HuH-7 (cell line): ENCODE data around the gene KLHDC3.
"Not testable (repeated sequence)": the region's sequence is repeated elsewhere in the genome, so short reads cannot be mapped to it uniquely, and the experiment has no call there.

Experiments
- DNase-seq: peaks from one replicate; pipeline ENCODE4 v3.0.0; 2011; ENCODE audit warnings: low spot score

The KLHDC3 gene

DNA sequence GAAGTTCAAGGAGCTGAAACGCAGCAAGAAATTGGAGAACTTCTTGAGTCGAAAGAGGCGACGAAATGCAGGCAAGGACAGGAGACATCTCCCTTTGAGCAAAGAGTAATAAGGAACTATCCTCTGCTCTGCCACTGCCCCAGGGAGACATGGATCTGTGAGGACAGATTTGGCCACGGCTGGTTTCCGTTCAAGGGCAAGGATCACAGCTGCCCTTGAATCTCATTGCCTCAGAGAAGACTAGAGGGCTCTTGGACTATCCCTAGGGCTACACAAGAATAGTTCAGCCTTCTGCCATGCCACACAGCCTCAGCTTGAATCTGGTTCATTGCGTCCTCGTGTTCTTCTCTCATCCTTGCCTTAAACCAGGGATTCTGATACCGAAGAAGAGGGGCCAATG is 15.1 kb downstream of the KLHDC3 start:
- DNase-seq = no peak

DNA sequence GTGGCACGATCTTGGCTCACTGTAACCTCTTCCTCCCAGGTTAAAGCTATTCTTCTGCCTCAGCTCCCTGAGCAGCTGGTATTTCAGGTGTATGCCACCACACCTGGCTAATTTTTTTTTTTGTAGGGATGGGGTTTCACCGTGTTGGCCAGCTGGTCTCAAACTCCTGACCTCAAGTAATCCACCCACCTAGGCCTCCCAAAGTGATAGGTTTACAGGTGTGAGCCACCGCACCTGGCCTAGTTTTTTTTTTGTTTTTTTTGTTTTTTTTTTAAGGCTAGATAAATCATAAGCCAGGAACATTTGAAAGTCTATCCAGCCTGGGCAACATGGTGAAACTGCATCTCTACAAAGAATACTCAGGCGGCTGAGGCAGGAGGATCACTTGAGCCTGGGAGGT is 18.3 kb downstream of the KLHDC3 start:
- DNase-seq = no peak

- no peak for DNase-seq
Observed at GRCh38 chr6:43033496-43034189, 19.6 kb downstream of the KLHDC3 start.

DNA sequence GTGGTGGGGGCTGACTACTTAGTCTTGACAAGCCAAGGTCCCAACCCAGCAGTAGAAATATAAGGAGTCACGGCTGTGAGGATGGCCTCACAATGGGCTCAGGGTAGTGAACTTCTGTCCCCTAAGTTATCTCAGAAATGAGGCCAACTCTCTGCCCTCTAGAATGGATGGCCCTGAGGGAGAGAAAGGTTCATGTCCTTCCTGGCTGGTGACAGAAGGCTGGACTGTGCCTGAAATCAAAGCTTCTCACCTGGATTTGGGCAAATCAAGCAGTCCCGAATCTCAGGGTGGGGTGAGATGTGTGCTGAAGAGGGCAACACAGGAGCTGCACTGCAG is 20.1 kb downstream of the KLHDC3 start:
- no peak for DNase-seq

GRCh38 chr6:43035495-43036194 is 21.6 kb downstream of the KLHDC3 start:
- no peak for DNase-seq

- DNase-seq = no peak
Observed at GRCh38 chr6:43036712-43037111, 22.7 kb downstream of the KLHDC3 start.

- DNase-seq = no peak
Observed at GRCh38 chr6:43037197-43037596, 23.1 kb downstream of the KLHDC3 start.

DNA sequence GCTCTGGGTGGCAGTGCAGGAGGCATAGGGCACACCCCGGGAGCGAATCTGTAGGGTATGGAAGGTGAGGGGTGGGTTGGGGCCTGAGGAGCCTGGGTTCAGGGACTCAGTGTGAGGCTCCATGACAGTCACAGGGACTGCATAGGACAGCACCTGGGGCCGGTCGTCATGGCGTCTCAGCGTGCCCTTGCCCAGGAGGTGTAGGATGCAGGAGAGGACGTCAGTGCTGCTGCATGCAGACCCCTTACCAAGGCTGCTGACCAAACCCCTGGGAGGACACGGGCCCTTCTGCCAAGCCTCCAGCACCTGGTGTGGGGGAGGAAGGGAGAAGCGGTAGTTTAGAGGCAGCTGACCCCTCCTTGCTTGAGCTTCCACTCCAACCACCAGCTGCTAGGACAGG is 23.7 kb downstream of the KLHDC3 start:
- DNase-seq = no peak

- DNase-seq = no peak
Observed at GRCh38 chr6:43038727-43039126, 24.7 kb downstream of the KLHDC3 start.

DNA sequence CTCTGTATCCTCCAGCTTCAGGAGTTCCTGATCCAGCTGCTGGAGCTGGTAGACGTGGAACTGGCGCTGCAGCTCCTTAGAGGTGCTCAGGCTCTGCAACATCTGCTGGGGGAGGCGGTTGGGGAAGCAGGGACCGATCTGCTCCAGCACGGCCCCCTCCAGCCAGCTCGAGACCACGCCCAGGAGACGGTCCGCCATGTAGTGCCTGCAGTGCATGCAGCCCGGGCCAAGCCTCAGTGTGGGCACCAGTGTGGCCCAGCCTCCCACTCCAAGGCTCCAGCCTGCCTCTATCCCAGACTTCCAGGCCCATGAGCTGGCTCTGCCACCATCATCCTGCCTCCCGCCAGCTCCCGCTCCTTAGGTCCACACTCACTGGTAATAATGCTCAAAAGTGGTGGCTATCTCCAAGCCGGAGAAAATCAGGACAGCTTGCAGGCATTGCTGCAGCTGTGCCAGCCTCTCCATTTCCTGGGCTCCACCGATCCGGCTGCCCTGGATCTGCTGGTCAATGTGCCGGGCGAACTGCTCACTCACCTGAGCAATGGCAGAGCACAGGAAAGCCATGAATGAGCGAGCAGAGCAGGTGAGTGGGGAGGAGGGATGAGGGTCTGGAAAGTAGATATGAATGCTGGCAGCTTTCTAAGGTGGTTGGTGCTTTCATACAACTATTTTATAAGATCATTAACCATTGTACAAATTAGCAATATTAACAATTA is 26.7 kb downstream of the KLHDC3 start:
- no peak for DNase-seq

DNA sequence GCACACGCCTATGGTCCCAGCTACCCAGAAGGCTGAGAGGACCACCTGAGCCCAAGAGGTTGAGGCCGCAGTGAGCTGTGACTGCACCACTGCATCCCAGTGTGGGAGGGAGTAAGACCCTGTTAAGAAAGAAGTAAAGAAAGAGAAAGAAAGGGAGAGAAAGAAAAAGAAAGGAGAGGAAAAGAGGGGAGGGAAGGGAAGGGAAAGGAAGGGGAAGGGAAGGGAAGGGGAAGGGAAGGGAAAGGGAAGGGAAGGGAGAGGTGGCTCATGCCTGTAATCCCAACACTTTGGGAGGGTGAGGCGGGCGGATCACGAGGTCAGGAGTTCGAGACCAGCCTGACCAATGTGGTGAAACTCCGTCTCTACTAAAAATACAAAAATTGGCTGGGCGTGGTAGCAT is 27.4 kb downstream of the KLHDC3 start:
- not testable (repeated sequence) for DNase-seq

DNA sequence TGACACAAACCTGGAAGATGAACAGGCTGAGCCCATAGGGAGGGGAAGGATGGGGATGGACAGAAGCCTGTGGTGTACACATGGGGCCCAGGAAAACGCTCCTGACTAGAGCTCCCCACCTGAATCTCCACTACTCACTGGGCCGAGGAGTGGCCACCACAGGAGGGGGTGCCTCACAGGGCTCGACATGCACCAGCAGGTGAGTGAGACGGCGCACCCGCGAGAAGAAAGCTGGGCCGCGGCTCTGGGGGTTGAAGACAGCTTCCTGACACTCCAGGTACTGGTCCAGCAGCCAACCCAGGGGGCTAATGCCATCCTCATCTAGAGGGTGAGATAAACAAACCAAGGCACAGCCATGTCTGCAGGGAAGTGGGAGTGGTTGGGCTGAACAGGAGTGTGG is 29.3 kb downstream of the KLHDC3 start:
- DNase-seq = no peak

DNA sequence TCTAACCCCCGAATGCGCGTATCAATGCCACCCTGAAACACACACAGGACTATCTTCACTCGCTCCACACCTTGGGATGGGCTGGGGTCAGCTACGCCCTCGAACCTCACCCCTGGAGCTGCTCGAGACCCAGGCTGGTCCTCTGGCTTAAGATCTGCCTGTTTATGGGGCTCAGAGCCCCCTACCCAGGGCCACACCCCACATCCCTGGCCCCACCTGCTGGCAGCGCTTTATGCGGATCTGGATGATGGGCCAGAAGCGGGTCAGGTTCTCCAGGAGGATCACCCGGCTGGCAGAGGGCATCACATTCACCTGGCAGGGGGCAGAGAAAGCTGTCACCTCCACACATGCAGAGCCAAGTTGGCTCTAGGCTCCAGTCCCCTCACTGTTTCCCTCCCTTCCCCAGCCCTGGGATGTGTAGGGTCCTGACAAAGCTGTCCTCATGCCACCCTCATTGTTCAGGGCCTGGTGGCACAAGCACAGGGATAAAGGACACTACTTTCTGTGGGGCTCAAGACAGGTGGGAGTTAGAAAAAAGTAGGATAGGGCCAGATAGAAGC is 31.4 kb downstream of the KLHDC3 start:
- no peak for DNase-seq

DNA sequence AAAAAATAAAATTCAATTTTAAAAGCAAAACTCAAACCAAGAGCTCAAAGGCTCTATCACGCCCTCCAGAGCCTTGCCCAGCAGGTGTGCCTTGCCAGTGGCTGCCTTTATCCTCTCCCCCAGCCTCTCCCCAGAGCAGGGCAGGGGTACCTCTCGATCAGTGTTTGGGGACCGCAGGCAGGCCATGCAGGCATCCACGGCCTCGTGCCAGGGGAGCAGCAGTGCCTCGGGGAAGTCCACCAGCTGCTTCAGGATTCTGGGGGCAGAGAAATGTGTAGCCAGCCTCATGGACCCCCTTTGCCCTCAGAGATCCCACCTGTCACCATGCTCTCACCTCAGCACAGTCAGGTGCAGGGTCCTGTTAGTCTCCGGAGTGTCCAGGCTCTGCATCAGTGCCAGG is 33.9 kb downstream of the KLHDC3 start:
- DNase-seq = no peak

DNA sequence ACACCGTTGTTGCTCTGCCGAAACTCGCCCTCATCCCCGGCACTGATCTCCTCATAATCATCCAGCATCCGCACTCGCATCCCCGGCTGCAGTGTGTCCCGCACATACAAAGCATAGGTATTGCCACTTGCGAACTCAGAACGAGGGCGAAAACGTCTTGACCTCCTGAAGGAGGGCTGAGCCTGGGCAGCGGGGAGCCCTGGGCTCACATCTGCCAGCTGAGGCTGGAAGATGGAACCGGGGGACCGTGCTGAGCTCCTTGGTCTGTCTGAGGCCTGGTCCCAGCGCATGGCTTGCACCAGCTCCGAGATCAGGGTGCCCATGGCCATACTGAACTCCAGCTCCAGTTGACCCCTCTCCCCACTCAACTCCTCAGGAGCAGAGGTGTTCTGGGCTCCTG is 36.9 kb downstream of the KLHDC3 start:
- no peak for DNase-seq

DNA sequence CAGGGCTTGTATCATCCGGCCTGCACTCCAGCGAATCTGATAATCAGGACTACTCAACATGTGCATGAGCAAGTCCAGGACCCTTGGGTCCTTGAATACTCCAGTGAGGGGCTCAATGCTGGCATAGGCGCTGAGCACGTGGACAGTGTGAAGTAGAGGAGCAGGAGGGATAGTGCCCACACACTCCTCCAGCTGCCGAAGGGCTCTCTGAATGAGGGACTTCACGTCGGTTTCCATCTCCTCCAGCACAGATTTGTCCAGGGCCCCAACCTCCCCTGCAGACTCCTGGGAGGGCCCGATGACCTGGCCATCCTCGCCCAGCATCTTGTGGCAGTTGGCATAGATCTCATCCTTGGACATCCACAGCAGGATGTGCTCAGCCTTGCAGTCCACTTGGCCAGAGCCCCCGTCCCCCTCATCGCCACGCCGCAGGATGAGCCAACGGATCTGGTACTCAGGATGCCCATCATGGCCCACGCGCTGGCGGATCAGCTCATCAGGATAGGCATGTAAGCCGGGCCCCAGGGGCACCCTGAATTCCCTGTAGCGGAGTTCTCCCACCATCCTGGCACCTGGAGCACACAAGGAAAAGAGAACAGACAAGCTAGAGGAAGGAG is 38.3 kb downstream of the KLHDC3 start:
- DNase-seq = no peak

- DNase-seq = peak; percentile 20
Observed at GRCh38 chr6:43052842-43053544, 38.9 kb downstream of the KLHDC3 start.

- DNase-seq = peak; percentile 93
Observed at GRCh38 chr6:43053545-43054205, 39.6 kb downstream of the KLHDC3 start, which contains the start of gene CUL7. Gene CUL7 (minus strand): TSS chr6:43053851. CDS start chr6:43052788, 1,063 bp downstream.

- no peak for DNase-seq
Observed at GRCh38 chr6:43054206-43054943, 40.3 kb downstream of the KLHDC3 start.

DNA sequence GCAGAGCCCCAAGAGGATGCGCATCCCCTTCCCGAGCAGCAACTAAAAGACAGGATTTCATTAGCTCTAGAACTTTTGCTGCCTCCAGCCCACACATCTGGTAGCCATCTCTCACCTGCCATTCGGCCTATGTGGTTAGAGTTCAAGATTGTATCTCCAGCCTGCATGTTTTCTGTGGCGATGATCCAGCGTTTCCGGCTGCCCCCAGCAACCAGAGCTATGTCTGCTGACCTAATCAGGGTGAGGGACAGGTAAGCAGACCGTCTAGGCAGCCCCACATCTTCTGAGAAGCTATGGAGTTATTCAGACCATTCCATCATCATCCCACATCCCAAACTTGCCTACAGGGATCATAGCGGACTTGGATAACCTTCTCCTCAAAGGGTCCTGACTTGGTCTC is 41.9 kb downstream of the KLHDC3 start:
- DNase-seq = no peak

- DNase-seq = no peak
Observed at GRCh38 chr6:43058531-43058930, 44.5 kb downstream of the KLHDC3 start.
